Upper lobe of left lung (tissue), 6 donors: ENCODE data around the gene PTPRR. TPM values are rescaled to one million over a fixed set of nuclear protein-coding genes. Genes with fewer than 3 reads are reported as not detected.

ENCODE experiments used
- ATAC-seq, 2 donors: fragments of 200-7000 bp; cut with Tn5 transposase; one replicate each; pipeline ENCODE4 v1.9.1; 2022; ENCODE audit warnings: mild to moderate bottlenecking in 2 of 2, moderate library complexity in 2 of 2; ENCODE audit not compliant: low FRiP score in 2 of 2
- DNase-seq, 2 donors: peaks; one replicate each; pipeline ENCODE4 v3.0.0-alpha.2; 2019 to 2020
- H3K27ac ChIP-seq, 4 donors: fragments of 200-600 bp; sonication (generic); one replicate each; pipeline ENCODE4 v1.5.1; 2016 to 2019
- H3K27me3 ChIP-seq, 4 donors: fragments of 200-600 bp; sonication (generic); one replicate each; pipeline ENCODE4 v1.5.1; 2017 to 2019
- H3K36me3 ChIP-seq, 4 donors: fragments of 200-600 bp; sonication (generic); one replicate each; pipeline ENCODE4 v1.5.1; 2016 to 2019
- H3K4me1 ChIP-seq, 4 donors: fragments of 200-600 bp; sonication (generic); one replicate each; pipeline ENCODE4 v1.5.1; 2018 to 2019
- H3K4me3 ChIP-seq, 4 donors: fragments of 200-600 bp; sonication (generic); one replicate each; pipeline ENCODE4 v1.5.1; 2017 to 2019; ENCODE audit warnings: mild to moderate bottlenecking in 2 of 4, moderate library complexity in 1 of 4
- H3K9me3 ChIP-seq, 4 donors: fragments of 200-600 bp; sonication (generic); one replicate each; pipeline ENCODE4 v1.5.1; 2018 to 2019
- EP300 ChIP-seq, 4 donors: sonication (generic); formaldehyde crosslinking; IDR thresholded peaks; one replicate each; pipeline ENCODE4 v1.5.1; 2017; ENCODE audit warnings: antibody characterized with exemption in 4 of 4, control low read depth in 2 of 4
- POLR2A ChIP-seq, 4 donors: fragments of 450-650 bp; IDR thresholded peaks; one replicate each; pipeline ENCODE4 v1.5.1; 2016 to 2017; ENCODE audit warnings: antibody characterized with exemption in 4 of 4, mild to moderate bottlenecking in 2 of 4
- POLR2AphosphoS5 ChIP-seq, 2 donors: sonication (generic); formaldehyde crosslinking; IDR thresholded peaks; one replicate each; pipeline ENCODE4 v1.5.1; 2017; ENCODE audit warnings: antibody characterized with exemption in 2 of 2
- WGBS, 2 donors: methylation state at CpG; one replicate each; pipeline ENCODE4 v1.1.5; 2017 to 2018; 5-methylcytosine and 5-hydroxymethylcytosine counted together
- total RNA-seq, 6 donors: library from RNA; depleted of rRNA in 4 of 6; stranded (reverse); fragments of >200 nt in 4 of 6; gene quantifications; one replicate each; pipeline versions ENCODE4 v1.1.0 to v1.2.1, GENCODE V29; 2016 to 2021
- TF ChIP-seq, protein P1 (sequence below), 6 experiments: fragments of 450-650 bp in 4 of 6; fragments of 200-600 bp in 2 of 6; sonication (generic) in 2 of 6; IDR thresholded peaks; one replicate each; pipeline ENCODE4 v1.5.1; 2016 to 2019; ENCODE audit warnings: antibody characterized with exemption in 6 of 6
- donor health status: DM: no; HTN: no; CAD: no; lungs with moderate emphysema.
- donor health status: DM: no; HTN: yes; CAD: no; lungs with severe emphysema.

The PTPRR gene
- total RNA-seq, 6 donors from 2014 or later, result 0.30 to 2.7 (median 0.79) TPM; not detected in 1

DNA sequence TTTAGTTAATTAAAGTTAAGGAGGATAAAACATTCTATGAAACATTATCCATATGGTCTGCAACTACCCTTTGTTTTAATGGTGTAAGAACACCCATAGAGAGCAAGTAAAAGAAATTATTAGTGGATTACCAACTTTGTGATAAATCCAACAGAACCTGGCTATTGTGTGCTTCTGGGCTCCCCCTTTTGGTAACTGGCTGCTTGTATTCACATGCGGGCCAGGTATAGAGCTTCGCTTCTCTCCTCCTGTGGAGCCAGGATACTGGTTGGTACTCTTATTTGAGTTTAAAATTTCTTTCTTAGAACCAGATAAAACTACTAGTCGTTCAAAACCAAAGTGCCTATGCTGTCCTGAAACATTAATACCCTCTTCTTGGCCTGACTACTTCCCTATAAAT, 81.0 kb downstream of the PTPRR start:
- TF ChIP-seq EP300 (IDR thresholded peaks at IDR 0.05) (no peak), POLR2AphosphoS5 (IDR thresholded peaks at IDR 0.05) (no peak), POLR2A (IDR thresholded peaks at IDR 0.05) (no peak)
- TF ChIP-seq, protein P1, sequence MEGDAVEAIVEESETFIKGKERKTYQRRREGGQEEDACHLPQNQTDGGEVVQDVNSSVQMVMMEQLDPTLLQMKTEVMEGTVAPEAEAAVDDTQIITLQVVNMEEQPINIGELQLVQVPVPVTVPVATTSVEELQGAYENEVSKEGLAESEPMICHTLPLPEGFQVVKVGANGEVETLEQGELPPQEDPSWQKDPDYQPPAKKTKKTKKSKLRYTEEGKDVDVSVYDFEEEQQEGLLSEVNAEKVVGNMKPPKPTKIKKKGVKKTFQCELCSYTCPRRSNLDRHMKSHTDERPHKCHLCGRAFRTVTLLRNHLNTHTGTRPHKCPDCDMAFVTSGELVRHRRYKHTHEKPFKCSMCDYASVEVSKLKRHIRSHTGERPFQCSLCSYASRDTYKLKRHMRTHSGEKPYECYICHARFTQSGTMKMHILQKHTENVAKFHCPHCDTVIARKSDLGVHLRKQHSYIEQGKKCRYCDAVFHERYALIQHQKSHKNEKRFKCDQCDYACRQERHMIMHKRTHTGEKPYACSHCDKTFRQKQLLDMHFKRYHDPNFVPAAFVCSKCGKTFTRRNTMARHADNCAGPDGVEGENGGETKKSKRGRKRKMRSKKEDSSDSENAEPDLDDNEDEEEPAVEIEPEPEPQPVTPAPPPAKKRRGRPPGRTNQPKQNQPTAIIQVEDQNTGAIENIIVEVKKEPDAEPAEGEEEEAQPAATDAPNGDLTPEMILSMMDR (IDR thresholded peaks at IDR 0.05), result no peak
- Histone ChIP-seq H3K27ac (no peak overlapping the region), H3K27me3 (no peaks in the 10 kb centered on the region), H3K4me1 (no peaks in the 10 kb centered on the region), H3K4me3 (no peak overlapping the region), H3K36me3 (no peaks in the 10 kb centered on the region), H3K9me3 (no peaks in the 10 kb centered on the region)
- no peak for ATAC-seq
- no peak for DNase-seq
- WGBS, 2 donors, result 69% methylated on average over 3 of the region's 3 CpGs

DNA sequence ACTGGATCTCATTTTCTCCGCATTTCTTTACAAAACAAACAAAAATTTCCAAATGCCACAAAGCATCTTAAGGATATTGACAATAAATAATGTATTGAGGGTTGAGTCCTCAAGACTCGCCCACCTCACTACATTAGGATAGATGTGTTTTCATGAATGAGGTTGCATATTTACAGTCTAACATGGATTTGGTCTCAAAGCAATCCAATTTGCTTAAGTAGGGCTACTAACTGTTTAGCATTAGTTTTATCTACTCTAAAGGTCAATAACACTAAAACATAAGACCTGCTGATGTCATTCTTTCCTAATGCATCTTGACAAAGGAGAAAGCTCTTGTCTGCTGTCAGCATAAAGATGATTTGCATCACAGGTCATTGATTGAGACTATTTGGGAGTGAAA, 82.4 kb downstream of the PTPRR start:
- WGBS, 2 donors, result 63 to 65% methylated on average over 2 of the region's 2 CpGs
- H3K4me3 ChIP-seq, result no peak overlapping the region
- H3K36me3 ChIP-seq, result no peaks in the 10 kb centered on the region
- DNase-seq (no peak), ATAC-seq (no peak)
- TF ChIP-seq POLR2AphosphoS5 (IDR thresholded peaks at IDR 0.05), result no peak
- no peaks in the 10 kb centered on the region for H3K9me3 ChIP-seq
- H3K27ac ChIP-seq, result no peak overlapping the region
- H3K4me1 ChIP-seq, result no peaks in the 10 kb centered on the region
- no peaks in the 10 kb centered on the region for H3K27me3 ChIP-seq

DNA sequence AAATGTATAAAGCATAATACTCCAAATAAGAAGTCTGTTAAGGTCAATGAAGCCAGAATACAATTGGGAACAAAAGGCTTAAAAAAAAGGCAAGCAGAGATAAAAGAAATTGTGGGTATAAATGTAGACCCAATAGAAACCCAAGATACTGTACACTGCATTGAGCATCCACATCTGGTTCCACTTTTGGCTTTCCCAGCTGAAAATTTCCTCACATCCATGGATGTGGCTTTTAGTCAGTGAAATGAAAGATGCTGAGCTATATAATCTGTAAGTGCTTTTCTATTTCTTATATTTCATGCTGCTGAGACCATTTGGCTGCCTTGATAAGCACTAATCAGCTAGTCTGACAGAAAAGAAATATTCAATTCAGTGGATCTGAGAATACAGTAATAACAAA, 83.5 kb downstream of the PTPRR start:
- Histone ChIP-seq H3K27ac (no peak overlapping the region), H3K4me1 (no peaks in the 10 kb centered on the region), H3K9me3 (no peaks in the 10 kb centered on the region), H3K4me3 (no peak overlapping the region), H3K36me3 (no peaks in the 10 kb centered on the region), H3K27me3 (no peaks in the 10 kb centered on the region)
- no peak for DNase-seq
- TF ChIP-seq EP300 (IDR thresholded peaks at IDR 0.05) (no peak), POLR2A (IDR thresholded peaks at IDR 0.05) (no peak), POLR2AphosphoS5 (IDR thresholded peaks at IDR 0.05) (no peak)
- TF ChIP-seq, protein P1 (IDR thresholded peaks at IDR 0.05), result no peak
- no peak for ATAC-seq

DNA sequence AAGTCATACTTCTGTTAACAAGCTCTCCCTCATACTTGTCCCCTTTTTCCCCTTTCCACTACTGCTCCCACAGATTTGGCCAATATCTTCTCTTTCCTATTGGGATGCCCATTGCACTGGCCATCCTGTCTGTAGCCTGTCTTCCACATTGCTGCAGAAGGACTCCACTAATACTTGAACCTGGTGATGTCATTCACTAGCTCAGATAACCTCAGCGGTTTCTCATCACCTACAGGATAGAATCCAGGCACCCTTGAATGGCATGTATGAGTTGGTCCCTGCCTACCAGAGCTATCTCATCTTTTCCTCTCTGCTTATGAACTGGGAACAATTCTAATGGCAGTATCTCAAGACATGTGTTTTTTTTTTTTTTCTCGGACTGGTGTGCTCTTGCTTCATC, 84.6 kb downstream of the PTPRR start:
- Histone ChIP-seq H3K4me1 (no peaks in the 10 kb centered on the region), H3K36me3 (no peaks in the 10 kb centered on the region), H3K9me3 (no peaks in the 10 kb centered on the region), H3K27me3 (no peaks in the 10 kb centered on the region), H3K27ac (no peak overlapping the region), H3K4me3 (no peak overlapping the region)
- DNase-seq (no peak), ATAC-seq (no peak)
- WGBS, 2 donors, result 84 to 85% methylated on average over 2 of the region's 2 CpGs
- TF ChIP-seq POLR2A (IDR thresholded peaks at IDR 0.05) (no peak), POLR2AphosphoS5 (IDR thresholded peaks at IDR 0.05) (no peak), EP300 (IDR thresholded peaks at IDR 0.05) (no peak)
- TF ChIP-seq, protein P1 (IDR thresholded peaks at IDR 0.05), result no peak

DNA sequence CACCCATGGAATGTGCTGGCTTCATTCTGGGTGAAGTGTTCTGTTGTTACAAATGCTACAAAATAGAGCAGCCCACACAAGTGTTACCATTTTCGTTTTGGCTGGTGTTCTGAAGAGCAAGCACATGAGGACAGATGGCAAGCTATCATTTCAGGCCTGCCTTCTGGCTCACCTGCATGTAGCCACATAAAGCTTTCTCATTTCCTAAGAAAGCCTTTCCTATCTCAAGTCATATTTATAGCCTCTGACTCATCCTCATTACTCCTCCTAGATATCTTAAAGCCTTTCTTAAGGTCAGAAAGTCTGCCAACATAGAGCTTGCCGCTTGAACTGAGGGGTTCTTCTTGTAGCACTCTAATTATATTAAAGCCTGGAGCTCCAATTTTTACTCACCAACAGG, 89.0 kb downstream of the PTPRR start:
- no peaks in the 10 kb centered on the region for H3K9me3 ChIP-seq
- H3K27me3 ChIP-seq, result no peaks in the 10 kb centered on the region
- ATAC-seq (no peak), DNase-seq (no peak)
- no peaks in the 10 kb centered on the region for H3K4me1 ChIP-seq
- WGBS, 2 donors, result 63 to 72% methylated on average over 2 of the region's 2 CpGs
- TF ChIP-seq POLR2A (IDR thresholded peaks at IDR 0.05) (no peak), EP300 (IDR thresholded peaks at IDR 0.05) (no peak), POLR2AphosphoS5 (IDR thresholded peaks at IDR 0.05) (no peak)
- TF ChIP-seq, protein P1 (IDR thresholded peaks at IDR 0.05), result no peak
- H3K4me3 ChIP-seq, result no peak overlapping the region
- H3K27ac ChIP-seq, result no peak overlapping the region
- H3K36me3 ChIP-seq, result no peaks in the 10 kb centered on the region
